Measurements from ENCODE around the gene TOM1L1.

DNA sequence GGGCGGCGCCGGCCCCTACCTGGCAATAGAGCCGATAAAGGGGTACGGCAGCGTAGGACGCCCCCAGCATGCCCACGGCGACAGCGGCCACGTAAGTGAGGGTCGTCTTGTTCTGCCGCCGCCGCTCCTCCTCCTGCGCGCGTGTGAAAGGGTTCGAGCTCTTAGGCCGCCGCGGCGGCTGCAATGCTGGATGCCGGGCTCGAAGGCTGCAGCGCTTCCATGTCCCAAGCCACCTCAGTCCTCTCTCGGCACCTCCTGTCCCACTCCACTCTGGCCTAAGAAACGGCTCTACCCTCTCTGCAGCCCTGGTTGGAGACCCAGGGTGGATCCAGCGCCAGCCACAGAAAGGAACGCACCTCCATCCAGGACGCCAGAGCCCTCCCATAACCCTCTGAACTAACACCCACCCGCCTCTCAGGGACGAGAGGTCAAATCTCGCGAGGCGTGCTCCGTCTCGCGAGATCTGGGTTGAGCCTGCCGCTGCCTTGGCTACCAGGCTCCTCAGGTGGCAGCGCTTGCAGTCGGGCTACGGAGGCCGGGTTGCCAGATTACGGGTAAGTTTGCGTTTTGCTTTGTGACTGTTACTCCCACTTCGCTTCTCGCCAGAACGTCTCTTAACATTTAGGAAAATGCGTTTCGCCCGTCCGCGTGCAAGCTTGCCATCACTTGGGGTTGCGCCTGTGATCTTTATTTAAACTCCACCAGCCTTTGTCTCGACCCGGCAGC, 67.8 kb downstream of the TOM1L1 start, which contains the start of the genes COX11 and STXBP4:
- TF ChIP-seq TAF1 (conservative IDR thresholded peaks at IDR 0.05) (peak; percentile 35), EGR1 (IDR thresholded peaks at IDR 0.05; ENCODE audit: low read depth in 2 of 2) (peak in 1 of 2 donors; percentile 21), RAD21 (IDR thresholded peaks at IDR 0.05) (no peak)
- TF ChIP-seq, protein P1, sequence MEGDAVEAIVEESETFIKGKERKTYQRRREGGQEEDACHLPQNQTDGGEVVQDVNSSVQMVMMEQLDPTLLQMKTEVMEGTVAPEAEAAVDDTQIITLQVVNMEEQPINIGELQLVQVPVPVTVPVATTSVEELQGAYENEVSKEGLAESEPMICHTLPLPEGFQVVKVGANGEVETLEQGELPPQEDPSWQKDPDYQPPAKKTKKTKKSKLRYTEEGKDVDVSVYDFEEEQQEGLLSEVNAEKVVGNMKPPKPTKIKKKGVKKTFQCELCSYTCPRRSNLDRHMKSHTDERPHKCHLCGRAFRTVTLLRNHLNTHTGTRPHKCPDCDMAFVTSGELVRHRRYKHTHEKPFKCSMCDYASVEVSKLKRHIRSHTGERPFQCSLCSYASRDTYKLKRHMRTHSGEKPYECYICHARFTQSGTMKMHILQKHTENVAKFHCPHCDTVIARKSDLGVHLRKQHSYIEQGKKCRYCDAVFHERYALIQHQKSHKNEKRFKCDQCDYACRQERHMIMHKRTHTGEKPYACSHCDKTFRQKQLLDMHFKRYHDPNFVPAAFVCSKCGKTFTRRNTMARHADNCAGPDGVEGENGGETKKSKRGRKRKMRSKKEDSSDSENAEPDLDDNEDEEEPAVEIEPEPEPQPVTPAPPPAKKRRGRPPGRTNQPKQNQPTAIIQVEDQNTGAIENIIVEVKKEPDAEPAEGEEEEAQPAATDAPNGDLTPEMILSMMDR (IDR thresholded peaks at IDR 0.05; ENCODE audit: low read depth, low read length, missing input control), result no peak

All from liver (tissue), 3 donors.